Inflammatory macrophage treated with lipopolysaccharide for 1 hour (primary cell): Measurements from ENCODE around the gene NDUFB3.
A peak's percentile ranks its signal among the peaks of the same experiment; 100 is the strongest.
"Not testable (repeated sequence)": the region's sequence is repeated elsewhere in the genome, so short reads cannot be mapped to it uniquely, and the experiment has no call there.

Experiments used
- DNase-seq, 2 donors: peaks; one replicate each; pipeline ENCODE4 v3.0.0-alpha.2; 2020 to 2022

Gene NDUFB3

DNA sequence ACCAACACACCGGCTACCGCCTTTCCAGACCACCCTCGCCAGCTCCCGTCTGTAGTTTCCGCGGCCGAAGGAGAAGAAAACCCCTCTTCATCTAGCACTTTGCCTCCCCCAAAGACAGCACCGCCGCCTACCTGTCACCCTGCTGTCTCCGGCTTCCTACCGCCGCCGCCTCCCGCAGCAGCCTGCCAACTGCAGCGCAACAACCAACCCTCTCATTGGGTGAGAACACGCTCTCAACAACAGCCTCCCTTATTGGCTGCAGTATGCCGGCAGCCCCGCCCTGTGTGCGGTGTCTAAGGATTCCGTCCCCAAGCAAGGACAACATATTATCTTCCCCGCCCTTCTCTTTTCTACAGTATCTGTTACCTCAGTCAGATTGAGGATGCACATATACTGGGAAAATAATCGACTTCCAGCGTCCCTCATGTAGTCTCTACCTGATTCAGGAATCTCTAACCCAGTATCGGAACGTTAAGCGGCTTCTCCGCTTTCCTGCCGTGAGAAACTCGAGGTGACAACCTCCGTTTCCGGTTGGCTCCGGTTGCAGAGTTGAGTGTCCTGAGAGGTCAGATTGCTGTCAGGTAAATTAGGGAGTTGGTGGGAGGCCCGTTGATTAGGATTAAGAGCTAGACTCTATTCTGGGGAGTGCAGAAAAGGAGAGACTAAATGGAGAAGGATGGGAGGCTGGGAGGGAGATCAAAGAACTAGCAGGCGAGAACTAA is at the start of gene NDUFB3, which contains the start of gene HYCC2:
TSS of gene NDUFB3 (plus strand) at position 523 of the 722 bp plus-strand sequence. CDS start 6,882 bp downstream, outside the sequence.
TSS of gene HYCC2 (minus strand) at position 193 of the 722 bp plus-strand sequence. CDS start 47,662 bp downstream, outside the sequence.
- peak; percentile 90 to 97 for DNase-seq

DNA sequence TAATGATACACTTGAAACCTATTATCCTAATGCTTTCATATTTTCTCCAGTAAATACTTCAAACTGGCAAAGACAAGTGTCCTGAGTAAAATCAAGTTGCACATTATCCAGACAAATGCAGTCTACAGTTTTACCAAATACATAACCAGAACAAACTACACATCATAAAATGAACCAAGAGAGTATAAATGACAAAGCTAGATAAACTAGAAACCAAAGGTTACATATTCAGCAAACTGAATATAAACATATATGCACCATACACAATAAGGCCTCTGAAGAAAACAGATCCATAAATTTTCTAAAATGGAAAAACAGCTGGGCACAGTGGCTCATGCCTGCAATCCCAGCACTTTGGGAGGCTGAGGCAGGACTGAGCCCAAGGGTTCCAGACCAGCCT is 47.3 kb upstream of the NDUFB3 start:
- no peak for DNase-seq

DNA sequence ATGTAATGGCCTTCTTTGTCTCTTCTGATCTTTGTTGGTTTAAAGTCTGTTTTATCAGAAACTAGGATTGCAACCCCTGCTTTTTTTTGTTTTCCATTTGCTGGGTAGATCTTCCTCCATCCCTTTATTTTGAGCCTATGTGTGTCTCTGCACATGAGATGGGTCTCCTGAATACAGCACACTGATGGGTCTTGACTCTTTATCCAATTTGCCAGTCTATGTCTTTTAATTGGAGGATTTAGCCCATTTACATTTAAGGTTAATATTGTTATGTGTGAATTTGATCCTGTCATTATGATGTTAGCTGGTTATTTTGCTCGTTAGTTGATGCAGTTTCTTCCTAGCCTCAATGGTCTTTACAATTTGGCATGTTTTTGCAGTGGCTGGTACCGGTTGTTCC is 37.4 kb upstream of the NDUFB3 start:
- not testable (repeated sequence) for DNase-seq

DNA sequence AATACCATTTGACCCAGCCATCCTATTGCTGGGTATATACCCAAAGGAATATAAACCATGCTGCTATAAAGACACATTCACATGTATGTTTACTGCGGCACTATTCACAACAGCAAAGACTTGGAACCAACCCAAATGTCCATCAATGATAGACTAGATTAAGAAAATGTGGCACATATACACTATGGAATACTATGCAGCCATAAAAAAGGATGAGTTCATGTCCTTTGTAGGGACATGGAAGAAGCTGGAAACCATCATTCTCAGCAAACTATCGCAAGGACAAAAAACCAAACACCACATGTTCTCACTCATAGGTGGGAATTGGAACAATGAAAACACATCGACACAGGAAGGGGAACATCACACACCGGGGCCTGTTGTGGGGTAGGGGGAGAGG is 33.4 kb upstream of the NDUFB3 start:
- not testable (repeated sequence) for DNase-seq

DNA sequence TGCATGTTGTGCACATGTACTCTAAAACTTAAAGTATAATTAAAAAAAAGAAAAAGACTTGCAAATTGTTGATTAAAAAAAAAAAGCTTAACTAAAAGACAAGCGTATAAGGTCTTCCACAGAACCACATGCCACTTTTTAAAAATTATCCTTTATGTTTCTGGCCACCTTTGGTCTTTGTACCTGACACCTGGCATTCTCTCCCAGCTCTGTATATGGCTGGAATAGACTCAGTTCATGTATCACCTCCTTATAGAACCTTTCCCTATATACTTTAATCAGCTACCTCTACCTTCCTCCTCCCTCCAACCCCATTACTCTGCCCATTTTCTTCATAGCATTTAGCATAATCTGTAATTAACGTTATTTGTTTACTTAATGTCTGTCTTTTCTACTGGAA is 32.9 kb upstream of the NDUFB3 start:
- no peak for DNase-seq

DNA sequence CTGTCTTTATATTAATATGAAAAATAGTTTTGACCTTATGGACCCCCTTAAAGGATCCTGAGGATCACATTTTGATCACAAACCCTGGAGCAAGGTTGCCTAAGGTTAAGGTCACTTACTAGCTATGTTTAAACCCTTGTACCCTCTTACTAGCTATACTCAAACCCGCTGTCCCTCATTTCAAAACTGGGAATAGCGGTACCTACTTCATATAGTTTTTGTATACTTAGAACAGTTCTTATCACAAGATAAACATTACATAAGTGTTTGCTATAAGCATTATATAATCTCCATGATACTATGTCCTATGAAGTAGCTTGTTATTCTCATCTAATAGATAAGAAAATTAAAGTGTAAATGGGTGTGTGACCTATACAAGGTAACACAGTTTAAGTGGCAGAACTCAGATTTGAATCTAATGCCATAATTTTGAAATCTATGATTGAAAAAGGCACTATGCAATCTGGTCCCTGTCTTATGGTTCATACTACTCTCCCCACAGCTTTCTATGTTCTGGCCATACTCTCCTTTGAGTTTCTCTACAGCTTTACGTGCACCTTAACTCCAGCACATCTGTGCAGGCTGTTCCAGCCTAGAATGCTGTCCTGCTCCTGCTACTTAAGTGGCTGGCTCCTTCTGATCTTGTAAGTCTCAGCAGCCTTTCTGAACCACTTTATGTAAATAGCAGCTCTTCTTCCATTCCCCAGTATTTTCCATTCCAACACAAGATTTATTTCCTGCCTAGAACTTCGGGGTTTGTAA is 30.8 kb upstream of the NDUFB3 start:
- no peak for DNase-seq

DNA sequence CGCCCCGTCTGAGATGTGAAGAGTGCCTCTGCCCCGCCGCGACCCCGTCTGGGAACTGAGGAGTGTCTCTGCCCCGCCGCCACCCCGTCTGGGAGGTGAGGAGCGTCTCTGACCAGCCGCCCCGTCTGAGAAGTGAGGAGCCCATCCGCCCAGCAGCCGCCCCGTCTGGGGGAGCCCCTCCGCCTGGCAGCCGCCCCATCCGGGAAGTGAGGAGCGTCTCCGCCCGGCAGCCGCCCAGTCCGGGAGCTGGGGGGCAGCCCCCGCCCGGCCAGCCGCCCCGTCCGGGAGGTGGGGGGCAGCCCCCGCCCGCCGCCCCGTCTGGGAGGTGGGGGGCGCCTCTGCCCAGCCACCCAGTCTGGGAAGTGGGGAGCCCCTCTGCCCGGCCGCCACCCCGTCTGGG is 29.4 kb upstream of the NDUFB3 start:
- DNase-seq: not testable (repeated sequence)

DNA sequence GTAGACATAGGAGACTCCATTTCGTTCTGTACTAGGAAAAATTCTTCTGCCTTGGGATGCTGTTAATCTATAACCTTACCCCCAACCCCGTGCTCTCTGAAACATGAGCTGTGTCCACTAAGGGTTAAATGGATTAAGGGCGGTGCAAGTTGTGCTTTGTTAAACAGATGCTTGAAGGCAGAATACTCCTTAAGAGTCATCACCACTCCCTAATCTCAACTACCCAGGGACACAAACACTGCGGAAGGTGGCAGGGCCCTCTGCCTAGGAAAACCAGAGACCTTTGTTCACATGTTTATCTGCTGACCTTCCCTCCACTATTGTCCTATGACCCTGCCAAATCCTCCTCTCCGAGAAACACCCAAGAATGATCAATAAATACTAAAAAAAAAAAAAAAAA is 28.8 kb upstream of the NDUFB3 start:
- not testable (repeated sequence) for DNase-seq

DNA sequence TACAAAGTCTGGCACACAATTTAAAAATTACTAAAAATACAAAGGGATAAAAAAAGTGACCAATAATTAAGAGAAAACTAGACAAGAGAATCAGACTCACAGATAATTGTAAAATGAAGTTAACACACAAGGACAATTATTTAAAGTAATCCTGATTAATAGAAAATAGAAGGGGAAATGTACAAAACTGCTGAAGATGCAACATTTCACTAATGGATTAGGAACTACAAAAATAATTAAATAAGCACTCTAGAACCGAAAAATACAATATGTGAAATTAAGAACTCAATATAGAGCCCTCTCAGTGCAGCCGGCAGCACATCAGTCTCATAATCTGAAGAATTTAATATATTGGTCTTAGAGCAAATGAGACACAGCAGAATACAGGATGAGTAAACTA is 24.9 kb upstream of the NDUFB3 start:
- no peak for DNase-seq

DNA sequence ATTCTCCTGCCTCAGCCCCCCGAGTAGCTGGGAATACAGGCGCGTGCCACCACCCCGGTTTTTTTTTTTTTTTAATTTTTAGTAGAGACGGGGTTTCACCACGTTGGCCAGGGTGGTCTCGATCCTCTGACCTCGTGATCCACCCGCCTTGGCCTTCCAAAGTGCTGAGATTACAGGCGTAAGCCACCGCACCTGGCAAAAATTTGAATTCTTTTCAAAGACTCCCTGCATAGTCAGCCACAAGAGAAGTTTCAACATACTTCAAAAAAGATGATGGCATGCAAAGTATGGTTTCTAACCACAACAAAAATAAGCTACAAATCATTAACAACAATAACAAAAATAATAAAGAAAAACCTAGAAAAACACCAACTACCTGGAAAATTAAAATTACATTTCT is 22.3 kb upstream of the NDUFB3 start:
- DNase-seq: no peak

DNA sequence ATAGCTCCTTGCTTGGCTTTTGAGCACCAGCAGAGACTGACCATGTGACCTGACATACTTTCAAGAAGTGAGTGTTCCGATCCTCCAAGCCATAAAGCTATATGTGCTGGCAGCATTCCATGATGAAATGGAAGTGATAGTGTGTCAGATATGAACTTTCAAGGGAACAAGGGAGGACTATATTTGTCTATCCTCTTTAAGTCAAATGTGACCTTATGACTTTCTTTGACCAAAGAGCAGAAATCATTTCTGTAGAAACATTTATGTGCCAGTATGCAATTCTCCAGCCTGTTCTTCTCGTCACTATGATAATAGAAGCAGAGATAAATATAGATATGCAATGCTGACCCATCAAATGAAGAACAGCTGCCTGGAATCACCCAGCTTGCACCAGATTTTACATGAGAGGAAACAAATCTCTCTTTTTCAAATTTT is 14.7 kb upstream of the NDUFB3 start:
- no peak for DNase-seq

DNA sequence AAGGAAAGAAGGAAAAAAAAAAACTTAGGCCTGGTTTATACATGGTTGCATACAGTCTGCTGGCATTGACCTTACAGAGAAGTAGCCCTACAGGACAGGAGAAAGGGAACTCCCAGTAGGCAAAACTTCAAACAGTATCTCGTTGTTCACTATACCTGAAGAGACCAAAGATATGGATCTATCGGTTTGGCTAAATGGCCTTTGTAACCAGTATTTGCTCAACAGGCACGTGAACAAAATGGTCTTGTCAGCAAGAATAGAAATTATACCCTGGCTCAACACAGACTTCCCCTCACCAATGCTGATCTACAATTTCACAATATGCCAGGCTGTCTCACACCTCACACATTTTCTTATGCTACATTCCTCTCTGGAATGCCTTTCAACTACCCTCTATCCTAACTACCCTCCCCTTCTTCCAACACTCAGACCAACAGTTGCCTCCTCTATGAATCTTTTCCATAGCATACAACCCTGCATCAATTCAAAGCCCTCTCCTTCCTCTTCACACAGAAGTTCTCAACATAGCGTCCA is 14.0 kb upstream of the NDUFB3 start:
- DNase-seq: no peak

DNA sequence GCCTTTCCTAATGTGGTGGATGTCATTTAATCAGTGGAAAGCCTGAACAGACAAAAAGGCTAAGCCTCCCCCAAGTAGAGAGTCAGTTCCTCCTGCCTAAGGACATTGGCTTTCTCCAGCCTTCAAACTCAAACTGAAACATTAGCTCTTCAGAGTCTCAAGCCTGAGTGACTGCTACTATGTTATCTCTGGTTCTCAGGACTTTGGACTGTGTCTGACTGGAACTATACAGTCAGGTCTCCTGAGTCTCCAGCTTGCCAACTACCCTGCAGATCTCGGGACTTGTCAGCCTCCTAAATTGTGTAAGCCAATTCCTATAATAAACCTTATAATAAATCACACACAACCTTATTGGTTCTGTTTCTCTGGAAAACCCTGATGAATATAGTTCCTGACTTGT is 12.9 kb upstream of the NDUFB3 start:
- DNase-seq: no peak

DNA sequence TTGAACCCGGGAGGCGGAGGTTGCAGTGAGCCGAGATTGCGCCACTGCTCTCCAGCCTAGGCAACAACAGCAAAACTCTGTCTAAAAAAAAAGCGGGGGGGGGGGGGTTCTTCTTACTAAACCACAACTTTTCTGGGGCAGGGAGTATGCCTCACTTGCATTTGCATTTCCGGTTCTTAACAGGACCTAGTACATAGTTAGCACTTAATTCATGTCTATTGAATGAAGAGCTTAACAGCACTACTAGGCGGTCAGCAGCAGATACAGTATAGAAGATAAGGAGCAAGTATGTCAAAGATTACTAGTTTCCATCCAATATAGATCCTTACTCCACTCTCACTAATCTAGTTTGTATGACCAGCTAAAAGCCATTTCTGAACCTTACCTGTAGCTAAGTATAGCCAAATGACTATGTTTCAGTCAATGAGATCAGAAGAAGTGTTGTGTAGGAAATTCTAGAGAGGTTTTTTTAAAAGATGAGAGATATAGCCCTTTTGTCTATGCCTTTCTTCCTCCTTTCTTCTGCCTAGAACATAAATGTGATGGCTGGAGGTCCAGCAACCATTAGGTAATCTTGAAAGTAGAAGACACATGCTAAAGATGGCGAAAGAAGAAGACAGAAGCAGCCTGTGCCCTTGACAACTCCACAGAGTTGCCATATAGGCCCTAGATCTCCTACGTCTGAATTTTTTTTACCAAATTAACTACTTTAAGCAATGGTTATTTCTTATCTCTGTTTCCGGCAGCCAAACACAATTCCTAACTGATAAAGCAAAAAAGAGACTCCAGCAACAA is 11.6 kb upstream of the NDUFB3 start:
- DNase-seq: no peak

DNA sequence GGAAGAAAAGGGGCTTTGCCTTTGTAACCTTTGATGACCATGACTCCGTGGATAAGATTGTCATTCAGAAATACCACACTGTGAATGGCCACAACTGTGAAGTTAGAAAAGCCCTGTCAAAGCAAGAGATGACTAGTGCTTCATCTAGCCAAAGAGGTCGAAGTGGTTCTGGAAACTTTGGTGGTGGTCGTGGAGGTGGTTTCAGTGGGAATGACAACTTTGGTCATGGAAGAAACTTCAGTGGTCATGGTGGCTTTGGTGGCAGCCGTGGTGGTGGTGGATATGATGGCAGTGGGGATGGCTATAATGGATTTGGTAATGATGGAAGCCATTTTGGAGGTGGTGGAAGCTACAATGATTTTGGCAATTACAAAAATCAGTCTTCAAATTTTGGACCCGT is 8.3 kb upstream of the NDUFB3 start:
- not testable (repeated sequence) for DNase-seq

DNA sequence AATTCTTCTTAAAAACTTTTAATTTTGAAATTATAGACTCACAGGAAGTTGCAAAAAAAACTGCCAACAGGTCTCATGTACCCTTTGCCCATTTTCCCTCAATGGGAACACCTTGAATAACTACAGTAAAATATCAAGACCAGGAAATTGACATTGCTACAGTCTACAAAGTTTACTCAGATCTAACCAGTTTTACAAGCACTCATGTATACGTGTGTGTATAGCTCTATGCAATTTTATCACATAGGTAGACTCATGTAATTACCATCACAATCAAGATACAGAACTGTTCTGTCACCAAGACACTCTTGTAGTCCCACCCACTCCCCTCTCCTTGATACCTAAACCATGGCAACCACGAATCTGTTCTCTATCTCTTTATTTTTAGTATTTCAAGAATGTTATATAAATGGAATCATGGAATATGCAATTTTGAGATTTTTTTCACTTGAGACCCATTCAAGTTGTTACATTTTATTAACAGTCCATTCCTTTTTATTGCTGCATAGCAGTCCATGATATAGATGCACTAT is 6.9 kb upstream of the NDUFB3 start:
- DNase-seq: no peak

DNA sequence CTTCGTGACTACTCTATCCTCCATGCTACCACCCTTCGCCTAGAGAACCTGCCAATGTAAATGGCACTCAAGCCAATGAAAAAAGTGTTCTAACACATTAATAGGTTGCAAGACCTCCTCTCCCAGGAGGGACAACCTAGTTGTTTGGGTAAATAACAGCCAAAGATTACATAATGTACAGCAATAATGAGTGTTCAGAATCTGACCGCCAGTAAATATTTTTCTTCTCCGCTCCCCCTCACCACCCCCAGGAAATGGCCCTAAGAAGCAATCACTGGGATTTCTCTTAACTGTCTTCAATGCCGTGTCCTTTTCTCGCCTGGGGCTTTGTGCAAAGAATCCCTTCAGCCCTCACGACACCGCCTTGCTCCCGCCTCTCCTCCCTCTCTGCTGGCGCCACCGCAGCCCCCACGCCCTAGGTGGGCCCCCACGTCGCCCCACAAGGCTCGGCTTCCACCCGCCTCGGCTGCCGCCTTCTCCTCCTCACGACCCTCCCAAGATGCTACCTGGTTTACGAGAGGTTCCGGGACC is 788 bp upstream of the NDUFB3 start:
- DNase-seq: peak in 1 of 2 donors; percentile 8

DNA sequence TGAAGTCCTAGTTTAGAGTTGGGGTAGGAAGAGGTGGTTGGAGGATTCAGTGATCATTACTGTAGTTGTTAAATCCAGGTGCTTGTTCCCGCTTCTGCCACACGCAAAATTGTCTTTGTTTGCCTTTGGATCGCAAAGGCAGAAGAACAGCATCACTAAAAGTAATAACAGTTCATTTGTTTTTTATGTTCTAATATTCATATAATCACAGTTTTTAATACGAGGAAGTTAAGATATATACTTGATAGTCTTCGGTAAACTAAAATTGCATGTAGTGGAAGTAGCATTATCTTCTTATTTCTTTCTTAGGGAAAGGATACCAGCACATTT is 365 bp downstream of the NDUFB3 start:
- DNase-seq: no peak

DNA sequence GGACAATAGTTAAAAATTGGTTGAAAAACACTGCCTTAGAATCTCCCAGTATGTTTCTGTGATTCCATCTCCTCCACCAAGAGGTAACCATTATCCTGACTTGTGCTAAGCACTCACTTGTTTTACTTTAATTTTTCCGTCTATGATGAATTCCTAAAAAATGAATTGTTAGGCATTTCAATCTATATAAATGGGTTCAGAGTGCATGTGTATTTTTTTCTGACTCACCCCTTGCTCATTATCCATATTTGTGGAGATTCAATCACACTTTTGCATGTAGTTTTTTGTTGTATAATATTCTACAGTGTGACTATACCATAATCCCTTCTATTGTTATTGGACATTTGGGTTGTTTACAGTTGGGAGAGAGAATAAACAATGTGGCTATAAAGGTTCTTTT is 1.3 kb downstream of the NDUFB3 start:
- no peak for DNase-seq

DNA sequence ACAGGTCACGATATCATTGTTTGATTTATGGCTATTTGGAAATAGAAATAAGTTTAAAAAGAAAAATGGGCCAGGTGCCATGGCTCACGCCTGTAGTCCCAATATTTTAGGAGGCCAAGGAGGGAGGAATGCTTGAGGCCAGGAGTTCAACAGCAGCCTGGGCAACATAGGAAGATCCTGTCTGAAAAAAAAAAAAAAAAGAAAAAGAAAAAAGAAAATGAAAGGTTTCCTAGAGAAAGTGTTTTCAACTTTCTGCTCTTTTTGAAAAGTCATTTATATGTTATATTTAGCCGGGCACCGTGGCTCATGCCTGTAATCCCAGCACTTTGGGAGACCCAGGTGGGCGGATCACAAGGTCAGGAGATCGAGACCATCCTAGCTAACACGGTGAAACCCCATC is 3.2 kb downstream of the NDUFB3 start:
- no peak for DNase-seq

DNA sequence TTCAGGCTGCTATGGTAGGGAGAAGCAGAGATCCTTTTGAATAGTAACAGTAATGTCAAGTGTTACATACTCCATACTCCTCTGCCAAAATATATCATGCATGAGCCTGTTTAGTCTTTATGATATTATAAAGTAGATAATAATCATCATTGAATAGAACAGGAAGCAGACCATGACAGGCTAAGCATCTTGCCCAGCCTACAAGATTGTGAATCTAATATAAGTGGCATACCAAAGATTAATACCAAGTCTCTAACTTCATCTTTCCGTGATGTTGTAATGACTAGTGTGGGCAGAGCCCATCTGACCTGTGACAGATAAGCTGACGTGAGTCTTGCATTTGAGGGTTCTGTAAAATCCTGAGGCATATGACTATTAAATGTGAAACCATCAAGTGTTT is 13.1 kb downstream of the NDUFB3 start:
- DNase-seq: peak; percentile 85 to 95

DNA sequence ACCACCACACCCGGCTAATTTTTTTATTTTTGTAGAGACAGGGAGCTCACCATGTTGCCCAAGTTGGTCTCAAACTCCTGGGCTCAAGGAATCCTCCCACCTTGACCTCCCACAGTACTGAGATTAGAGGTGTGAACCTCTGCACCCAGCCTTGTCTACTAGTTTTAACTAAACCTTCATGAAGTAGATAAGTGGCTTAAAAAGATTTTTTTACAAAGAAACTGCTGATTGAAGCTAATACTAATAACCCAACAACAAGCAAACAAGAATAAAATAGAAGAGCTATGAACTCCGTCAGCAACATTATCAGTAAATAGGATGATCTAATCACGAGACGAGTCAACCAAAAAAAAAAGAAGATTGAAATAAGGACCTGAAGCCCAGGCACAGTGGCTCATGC is 18.8 kb downstream of the NDUFB3 start:
- DNase-seq: no peak

DNA sequence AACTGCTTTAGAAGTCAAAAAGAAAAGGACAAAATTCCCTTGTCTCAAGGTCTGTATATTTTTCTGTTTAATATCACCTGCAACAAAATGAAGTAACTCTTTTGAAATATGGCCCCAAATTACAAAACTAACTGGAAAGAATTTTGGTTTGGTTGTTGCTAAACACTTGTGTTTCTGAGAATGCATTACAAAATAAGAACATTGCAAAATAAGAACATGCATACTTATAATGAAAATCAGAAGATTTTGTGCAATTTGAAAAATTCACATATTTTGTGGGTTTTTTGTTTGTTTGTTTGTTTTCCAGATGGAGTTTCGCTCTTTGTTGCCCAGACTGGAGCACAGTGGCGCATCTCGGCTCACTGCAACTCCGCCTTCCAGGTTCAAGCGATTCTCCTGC is 21.8 kb downstream of the NDUFB3 start:
- peak; percentile 93 to 95 for DNase-seq
